Raji (cell line): ENCODE data around the gene BCL11A.

Experiments used
- POLR2A ChIP-seq: IDR thresholded peaks from 2 replicates; pipeline ENCODE4 v1.6.1; 2011; ENCODE audit warnings: low read depth, low read length, control low read depth; ENCODE audit not compliant: insufficient read depth

Gene BCL11A

GRCh38 chr2:60408811-60409530 is 144.5 kb downstream of the BCL11A start:
- no peak for TF ChIP-seq POLR2A

GRCh38 chr2:60408207-60408606 is 145.2 kb downstream of the BCL11A start:
- no peak for TF ChIP-seq POLR2A

- no peak for TF ChIP-seq POLR2A
Observed at GRCh38 chr2:60407398-60407797, 146.1 kb downstream of the BCL11A start.

GRCh38 chr2:60406192-60406591 is 147.3 kb downstream of the BCL11A start:
- no peak for TF ChIP-seq POLR2A

- no peak for TF ChIP-seq POLR2A
Observed at GRCh38 chr2:60405271-60405919, 148.1 kb downstream of the BCL11A start.
